Stimulated activated CD4-positive, alpha-beta T cell treated with anti-CD3 and anti-CD28 coated beads, Interleukin-12 subunit alpha, Interleukin-12 subunit beta, amount 100 ng/mL, for 24 hours (primary cell): ENCODE measurements around the gene PGA3.
"Not testable (repeated sequence)": the region's sequence is repeated elsewhere in the genome, so short reads cannot be mapped to it uniquely, and the experiment has no call there.

ENCODE experiments used
- DNase-seq, 2 experiments: peaks; one replicate each; pipeline ENCODE4 v3.0.0-alpha.2; 2020; ENCODE audit warnings: low read depth in 2 of 2

The PGA3 gene

DNA sequence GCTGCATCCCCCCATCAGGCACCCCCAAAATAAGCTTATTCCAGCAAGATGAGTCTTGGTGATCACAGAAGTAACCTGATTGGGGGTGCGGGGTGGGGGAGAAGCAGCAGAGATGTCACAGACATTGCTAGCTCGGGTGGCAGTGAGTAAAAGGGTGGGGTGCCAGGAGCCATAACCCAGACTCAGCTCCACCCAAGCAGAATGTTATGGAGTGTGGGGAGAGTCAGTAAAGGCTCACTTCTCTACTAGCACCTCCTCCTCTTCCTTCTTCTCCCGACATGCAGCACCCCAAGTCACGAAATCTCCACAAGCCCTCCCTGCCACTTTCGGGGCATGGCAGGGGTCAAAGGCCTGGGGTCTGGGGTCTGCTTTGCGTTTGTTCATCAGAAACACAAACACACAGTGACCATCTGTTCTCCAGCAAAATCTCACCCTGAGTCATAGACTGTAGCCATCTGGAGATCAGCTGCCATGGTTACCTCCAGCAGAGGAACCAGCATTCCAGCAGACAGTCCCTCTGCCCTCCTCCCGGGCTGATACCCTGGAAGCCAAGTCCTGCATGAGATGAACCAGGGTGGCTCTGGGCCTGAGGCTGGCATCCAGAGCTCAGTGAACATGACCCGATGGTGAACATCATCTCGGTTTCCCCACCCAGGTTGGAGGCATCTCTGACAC, 4.5 kb downstream of the PGA3 start:
- DNase-seq, result not testable (repeated sequence)

DNA sequence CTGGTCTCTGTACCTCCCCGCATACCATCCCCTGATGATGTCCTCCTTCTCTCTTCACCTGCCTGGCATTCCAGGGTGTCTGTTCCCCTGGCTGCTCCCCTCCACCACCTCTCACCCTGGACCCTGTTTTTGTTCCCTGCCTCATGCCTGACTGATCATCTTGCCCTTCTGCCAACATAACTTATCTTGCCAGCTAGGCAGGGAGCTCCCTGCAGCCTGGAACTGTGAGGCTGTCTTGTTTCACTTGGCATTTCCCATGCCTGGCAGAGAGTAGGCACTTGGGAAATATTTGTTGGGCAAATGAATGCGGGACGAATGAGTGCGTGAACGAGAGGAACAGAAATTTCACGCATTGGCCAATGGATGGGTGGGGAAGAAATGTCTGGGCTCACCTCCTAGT, 7.3 kb downstream of the PGA3 start:
- DNase-seq, result not testable (repeated sequence)

DNA sequence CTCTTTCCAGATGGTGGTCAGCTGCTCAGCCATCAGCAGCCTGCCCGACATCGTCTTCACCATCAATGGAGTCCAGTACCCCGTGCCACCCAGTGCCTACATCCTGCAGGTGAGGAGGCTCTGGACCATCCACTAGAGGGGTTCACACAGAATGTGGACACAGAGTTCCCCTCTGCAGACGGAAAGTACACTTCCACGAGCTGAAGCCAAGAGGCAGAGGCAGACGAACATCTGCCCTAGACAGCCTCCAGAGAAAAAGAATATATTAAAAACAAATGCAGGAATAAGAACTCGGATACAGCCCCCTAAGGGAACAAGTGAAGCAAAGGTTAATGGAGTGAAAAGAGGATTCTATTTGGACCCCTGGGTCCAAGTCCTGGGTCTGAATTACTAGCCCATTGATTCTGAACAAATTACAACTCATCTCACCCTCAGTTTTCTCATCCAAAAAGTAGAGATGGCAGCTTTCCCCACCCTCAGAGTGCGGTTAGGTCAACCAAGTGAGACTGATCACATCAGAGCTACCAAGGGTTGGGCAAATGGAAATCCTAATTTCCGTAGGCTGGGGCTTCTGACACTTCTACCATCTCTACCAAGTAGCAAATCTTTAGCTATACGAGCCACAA, 8.1 kb downstream of the PGA3 start:
- not testable (repeated sequence) for DNase-seq

DNA sequence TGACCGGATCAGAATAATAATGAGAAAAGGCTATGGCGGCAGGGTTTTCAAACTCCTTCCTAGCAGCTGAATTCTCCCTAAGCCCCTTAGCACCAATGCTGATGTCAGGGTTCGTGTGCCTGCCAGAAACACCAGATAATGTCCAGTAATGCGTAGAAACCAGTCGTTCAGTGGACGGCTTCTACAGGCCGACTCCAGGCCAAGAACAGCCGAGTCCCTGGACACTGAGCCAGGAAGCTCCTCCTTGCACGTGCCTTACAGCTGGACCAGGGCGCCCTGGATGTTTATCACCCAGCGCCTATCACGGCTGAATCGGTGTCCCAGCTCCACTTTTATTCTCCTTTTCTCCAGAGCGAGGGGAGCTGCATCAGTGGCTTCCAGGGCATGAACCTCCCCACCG, 8.9 kb downstream of the PGA3 start:
- DNase-seq, result not testable (repeated sequence)

DNA sequence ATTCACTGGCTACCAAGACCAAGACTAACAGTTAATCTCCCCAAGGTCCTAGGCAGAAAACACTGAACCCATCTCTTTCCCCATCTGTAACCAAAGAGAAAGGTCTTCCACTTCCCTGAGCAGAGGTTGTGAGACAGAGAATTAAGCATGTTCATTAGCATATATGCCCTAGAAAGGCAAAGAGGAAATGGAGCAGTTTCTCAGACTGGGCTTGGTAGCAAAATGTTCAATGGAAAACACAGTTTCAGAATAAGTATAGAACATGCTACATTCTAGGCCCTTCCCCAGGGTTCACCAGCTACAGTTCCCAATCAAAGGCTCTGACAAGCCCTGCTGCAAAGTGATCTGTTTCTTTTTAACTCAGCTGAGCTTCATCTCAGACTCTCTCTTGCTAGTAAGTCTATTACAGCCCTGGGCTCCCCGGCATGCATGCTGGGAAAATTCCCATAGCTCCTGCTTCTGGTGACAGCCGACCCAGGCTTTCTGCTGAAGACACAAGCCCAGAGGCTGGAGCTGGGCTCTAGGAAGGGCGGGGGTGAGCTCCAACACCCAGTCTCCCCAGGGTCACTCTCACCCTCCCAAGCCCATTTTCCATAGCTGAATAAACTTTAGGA, 10.5 kb downstream of the PGA3 start:
- DNase-seq, result not testable (repeated sequence)

DNA sequence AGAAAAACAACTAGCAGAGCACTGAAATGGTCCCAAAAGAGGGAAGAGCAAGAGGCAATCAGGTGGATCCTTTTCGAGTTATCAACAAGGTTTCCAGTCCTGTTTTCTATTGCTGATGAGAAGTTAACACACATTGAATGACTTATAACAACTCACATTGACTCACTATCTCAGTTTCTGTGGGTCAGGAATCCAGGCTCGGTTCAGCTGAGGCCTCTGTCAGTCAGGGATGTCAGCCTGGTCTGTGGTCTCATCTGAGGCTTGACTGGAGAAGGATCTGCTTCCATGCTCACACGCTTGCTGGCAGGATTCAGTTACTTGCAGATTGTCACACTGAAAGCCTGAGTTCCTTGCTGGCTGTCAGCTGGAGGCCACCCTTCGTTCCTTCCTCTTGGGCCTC, 15.0 kb downstream of the PGA3 start:
- not testable (repeated sequence) for DNase-seq

DNA sequence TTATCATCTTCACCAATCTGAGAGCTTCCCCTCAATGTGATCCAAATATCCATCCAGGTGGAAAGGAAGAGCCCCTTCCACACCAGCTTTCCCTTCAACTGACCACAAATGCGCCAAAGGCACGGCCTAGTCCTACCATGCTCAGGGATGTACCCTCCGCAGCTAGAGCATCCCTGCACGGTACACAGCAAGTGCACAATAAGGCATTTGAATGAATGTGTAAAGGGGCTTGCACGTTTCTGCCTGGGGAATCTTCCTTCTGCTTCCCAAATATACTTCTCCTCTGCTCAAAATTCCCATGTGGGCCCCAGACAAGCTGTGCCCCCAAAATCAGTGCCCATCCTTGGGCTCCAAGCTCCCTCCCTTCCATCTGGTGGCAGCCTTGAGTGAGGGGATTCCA, 15.7 kb downstream of the PGA3 start:
- DNase-seq, result not testable (repeated sequence)

DNA sequence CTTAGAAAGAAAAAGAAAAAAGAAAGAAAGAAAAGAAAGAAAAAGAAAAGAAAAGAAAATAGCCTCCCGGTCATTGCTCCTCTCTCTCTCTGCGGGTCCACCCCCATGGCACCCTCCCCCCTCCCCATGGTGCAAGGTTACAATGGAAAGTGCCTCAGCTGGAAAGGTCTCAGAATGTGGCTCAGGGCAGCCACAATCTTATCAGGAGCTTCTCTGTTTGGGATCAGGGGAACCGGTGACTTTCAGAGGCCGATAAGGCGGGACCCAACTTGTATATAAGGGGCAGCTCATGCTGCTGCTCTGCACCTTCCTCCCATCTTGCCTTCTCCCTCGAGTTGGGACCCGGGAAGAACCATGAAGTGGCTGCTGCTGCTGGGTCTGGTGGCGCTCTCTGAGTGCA, 18.7 kb downstream of the PGA3 start, which contains the start of gene PGA4:
Gene PGA4 (plus strand): TSS at position 301 of the 400 bp plus-strand sequence. CDS start 54 bp downstream, at position 355.
- DNase-seq, result not testable (repeated sequence)

DNA sequence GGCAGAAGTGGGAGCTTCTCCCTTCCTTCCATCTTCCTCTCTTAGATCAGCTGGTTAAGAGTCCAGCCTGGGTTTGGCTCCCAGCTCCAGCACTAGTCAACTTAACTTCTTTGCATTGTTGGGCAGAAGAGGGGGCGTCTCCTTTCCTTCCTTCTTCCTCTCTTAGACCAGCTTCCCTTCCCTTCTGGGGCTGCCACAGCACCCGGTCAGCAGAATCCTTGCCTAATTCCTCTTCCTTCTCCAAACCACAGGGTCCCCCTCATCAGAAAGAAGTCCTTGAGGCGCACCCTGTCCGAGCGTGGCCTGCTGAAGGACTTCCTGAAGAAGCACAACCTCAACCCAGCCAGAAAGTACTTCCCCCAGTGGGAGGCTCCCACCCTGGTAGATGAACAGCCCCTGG, 19.4 kb downstream of the PGA3 start:
- not testable (repeated sequence) for DNase-seq

DNA sequence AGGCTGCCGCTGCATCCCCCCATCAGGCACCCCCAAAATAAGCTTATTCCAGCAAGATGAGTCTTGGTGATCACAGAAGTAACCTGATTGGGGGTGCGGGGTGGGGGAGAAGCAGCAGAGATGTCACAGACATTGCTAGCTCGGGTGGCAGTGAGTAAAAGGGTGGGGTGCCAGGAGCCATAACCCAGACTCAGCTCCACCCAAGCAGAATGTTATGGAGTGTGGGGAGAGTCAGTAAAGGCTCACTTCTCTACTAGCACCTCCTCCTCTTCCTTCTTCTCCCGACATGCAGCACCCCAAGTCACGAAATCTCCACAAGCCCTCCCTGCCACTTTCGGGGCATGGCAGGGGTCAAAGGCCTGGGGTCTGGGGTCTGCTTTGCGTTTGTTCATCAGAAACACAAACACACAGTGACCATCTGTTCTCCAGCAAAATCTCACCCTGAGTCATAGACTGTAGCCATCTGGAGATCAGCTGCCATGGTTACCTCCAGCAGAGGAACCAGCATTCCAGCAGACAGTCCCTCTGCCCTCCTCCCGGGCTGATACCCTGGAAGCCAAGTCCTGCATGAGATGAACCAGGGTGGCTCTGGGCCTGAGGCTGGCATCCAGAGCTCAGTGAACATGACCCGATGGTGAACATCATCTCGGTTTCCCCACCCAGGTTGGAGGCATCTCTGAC, 23.3 kb downstream of the PGA3 start:
- DNase-seq, result not testable (repeated sequence)

DNA sequence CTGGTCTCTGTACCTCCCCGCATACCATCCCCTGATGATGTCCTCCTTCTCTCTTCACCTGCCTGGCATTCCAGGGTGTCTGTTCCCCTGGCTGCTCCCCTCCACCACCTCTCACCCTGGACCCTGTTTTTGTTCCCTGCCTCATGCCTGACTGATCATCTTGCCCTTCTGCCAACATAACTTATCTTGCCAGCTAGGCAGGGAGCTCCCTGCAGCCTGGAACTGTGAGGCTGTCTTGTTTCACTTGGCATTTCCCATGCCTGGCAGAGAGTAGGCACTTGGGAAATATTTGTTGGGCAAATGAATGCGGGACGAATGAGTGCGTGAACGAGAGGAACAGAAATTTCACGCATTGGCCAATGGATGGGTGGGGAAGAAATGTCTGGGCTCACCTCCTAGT, 26.1 kb downstream of the PGA3 start:
- not testable (repeated sequence) for DNase-seq

DNA sequence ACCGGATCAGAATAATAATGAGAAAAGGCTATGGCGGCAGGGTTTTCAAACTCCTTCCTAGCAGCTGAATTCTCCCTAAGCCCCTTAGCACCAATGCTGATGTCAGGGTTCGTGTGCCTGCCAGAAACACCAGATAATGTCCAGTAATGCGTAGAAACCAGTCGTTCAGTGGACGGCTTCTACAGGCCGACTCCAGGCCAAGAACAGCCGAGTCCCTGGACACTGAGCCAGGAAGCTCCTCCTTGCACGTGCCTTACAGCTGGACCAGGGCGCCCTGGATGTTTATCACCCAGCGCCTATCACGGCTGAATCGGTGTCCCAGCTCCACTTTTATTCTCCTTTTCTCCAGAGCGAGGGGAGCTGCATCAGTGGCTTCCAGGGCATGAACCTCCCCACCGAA, 27.7 kb downstream of the PGA3 start:
- not testable (repeated sequence) for DNase-seq

DNA sequence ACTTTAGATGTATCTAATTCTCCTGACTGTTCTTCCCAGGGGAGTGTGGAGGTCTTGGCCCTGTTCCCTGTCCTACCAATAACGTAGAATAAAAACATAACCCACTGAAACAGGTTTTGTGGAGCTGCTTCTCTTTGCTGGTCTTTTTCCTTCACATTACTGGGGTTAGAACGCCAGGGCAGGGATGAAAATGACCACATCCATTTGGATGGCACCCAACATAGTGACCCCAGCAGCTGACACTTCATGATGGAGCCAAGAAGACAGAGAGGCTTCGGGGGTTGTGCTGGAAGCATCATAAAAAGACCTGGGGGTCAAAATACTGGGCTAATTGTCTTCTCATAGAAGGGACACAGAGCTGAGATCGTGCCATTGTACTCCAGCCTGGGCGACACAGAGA, 28.3 kb downstream of the PGA3 start:
- not testable (repeated sequence) for DNase-seq

DNA sequence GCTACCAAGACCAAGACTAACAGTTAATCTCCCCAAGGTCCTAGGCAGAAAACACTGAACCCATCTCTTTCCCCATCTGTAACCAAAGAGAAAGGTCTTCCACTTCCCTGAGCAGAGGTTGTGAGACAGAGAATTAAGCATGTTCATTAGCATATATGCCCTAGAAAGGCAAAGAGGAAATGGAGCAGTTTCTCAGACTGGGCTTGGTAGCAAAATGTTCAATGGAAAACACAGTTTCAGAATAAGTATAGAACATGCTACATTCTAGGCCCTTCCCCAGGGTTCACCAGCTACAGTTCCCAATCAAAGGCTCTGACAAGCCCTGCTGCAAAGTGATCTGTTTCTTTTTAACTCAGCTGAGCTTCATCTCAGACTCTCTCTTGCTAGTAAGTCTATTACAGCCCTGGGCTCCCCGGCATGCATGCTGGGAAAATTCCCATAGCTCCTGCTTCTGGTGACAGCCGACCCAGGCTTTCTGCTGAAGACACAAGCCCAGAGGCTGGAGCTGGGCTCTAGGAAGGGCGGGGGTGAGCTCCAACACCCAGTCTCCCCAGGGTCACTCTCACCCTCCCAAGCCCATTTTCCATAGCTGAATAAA, 29.3 kb downstream of the PGA3 start:
- not testable (repeated sequence) for DNase-seq

DNA sequence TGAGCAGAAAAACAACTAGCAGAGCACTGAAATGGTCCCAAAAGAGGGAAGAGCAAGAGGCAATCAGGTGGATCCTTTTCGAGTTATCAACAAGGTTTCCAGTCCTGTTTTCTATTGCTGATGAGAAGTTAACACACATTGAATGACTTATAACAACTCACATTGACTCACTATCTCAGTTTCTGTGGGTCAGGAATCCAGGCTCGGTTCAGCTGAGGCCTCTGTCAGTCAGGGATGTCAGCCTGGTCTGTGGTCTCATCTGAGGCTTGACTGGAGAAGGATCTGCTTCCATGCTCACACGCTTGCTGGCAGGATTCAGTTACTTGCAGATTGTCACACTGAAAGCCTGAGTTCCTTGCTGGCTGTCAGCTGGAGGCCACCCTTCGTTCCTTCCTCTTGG, 33.8 kb downstream of the PGA3 start:
- not testable (repeated sequence) for DNase-seq

DNA sequence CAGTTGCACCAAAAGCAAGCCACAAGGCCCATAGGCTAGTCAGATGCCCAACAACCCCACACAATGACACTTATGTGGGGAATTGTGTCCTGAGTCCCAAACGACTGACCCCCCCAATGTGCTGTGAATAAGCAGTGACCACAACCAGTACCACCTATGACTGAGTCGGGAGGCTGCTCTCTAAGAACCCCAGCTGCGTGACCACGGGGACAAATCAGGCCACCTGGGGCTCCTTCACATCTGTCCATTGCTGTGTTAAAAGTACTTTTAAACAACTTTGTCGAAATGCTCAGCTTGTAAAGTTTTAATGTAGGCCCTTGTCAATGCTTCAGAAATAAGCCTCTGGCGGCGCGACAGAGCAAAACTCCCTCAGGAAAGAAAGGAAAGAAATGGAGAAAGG, 37.0 kb downstream of the PGA3 start:
- not testable (repeated sequence) for DNase-seq

DNA sequence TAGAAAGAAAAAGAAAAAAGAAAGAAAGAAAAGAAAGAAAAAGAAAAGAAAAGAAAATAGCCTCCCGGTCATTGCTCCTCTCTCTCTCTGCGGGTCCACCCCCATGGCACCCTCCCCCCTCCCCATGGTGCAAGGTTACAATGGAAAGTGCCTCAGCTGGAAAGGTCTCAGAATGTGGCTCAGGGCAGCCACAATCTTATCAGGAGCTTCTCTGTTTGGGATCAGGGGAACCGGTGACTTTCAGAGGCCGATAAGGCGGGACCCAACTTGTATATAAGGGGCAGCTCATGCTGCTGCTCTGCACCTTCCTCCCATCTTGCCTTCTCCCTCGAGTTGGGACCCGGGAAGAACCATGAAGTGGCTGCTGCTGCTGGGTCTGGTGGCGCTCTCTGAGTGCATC, 37.6 kb downstream of the PGA3 start, which contains the start of gene PGA5:
Gene PGA5 (plus strand): TSS at position 301 of the 400 bp plus-strand sequence. CDS start 52 bp downstream, at position 353.
- DNase-seq, result not testable (repeated sequence)

DNA sequence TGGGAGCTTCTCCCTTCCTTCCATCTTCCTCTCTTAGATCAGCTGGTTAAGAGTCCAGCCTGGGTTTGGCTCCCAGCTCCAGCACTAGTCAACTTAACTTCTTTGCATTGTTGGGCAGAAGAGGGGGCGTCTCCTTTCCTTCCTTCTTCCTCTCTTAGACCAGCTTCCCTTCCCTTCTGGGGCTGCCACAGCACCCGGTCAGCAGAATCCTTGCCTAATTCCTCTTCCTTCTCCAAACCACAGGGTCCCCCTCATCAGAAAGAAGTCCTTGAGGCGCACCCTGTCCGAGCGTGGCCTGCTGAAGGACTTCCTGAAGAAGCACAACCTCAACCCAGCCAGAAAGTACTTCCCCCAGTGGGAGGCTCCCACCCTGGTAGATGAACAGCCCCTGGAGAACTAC, 38.2 kb downstream of the PGA3 start:
- not testable (repeated sequence) for DNase-seq

DNA sequence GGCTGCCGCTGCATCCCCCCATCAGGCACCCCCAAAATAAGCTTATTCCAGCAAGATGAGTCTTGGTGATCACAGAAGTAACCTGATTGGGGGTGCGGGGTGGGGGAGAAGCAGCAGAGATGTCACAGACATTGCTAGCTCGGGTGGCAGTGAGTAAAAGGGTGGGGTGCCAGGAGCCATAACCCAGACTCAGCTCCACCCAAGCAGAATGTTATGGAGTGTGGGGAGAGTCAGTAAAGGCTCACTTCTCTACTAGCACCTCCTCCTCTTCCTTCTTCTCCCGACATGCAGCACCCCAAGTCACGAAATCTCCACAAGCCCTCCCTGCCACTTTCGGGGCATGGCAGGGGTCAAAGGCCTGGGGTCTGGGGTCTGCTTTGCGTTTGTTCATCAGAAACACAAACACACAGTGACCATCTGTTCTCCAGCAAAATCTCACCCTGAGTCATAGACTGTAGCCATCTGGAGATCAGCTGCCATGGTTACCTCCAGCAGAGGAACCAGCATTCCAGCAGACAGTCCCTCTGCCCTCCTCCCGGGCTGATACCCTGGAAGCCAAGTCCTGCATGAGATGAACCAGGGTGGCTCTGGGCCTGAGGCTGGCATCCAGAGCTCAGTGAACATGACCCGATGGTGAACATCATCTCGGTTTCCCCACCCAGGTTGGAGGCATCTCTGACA, 42.1 kb downstream of the PGA3 start:
- not testable (repeated sequence) for DNase-seq

DNA sequence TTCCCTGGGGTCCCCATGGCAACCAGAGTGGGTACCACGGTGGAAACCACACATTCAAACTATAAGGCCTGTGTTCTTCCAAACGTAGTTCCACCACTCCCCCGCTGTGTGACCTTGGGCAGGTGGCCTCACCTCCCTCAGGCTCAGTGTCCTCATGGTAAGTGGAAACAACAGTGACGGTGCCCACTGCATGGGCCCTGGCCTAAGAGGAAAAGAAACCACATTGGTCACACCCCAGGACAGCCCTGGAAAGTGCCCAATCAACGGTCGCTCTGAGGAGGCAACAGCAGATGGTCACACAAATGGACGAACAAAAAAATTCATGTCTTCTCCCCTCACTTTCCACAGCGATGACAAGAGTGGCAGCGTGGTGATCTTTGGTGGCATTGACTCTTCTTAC, 44.8 kb downstream of the PGA3 start:
- not testable (repeated sequence) for DNase-seq

DNA sequence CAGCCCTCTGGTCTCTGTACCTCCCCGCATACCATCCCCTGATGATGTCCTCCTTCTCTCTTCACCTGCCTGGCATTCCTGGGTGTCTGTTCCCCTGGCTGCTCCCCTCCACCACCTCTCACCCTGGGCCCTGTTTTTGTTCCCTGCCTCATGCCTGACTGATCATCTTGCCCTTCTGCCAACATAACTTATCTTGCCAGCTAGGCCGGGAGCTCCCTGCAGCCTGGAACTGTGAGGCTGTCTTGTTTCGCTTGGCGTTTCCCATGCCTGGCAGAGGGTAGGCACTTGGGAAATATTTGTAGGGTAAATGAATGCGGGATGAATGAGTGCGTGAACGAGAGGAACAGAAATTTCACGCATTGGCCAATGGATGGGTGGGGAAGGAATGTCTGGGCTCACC, 45.9 kb downstream of the PGA3 start:
- not testable (repeated sequence) for DNase-seq
